GM19239 (cell line): Measurements from ENCODE around the gene PSMB1.
"Not testable (repeated sequence)": the region's sequence is repeated elsewhere in the genome, so short reads cannot be mapped to it uniquely, and the experiment has no call there.

Experiments
- DNase-seq: peaks from one replicate; pipeline ENCODE4 v3.0.0; 2011; ENCODE audit warnings: low spot score; ENCODE audit not compliant: insufficient read length
- FAIRE-seq: peaks from 2 replicates; lab custom pipeline; 2011; peaks lifted over from hg19 to GRCh38; lab: Jason Lieb, UNC

PSMB1 gene

GRCh38 chr6:170537329-170537728 lies 15.8 kb downstream of the PSMB1 start:
- no peak for DNase-seq
- no peak for FAIRE-seq

GRCh38 chr6:170536671-170537070 lies 16.4 kb downstream of the PSMB1 start:
- FAIRE-seq, result no peak
- DNase-seq, result no peak

- no peak for FAIRE-seq
- no peak for DNase-seq
These were observed 18.1 kb downstream of the PSMB1 start for GRCh38 chr6:170535004-170535403.

- no peak for DNase-seq
- no peak for FAIRE-seq
These were observed 19.3 kb downstream of the PSMB1 start for GRCh38 chr6:170533792-170534191.

GRCh38 chr6:170532867-170533488 lies 20.1 kb downstream of the PSMB1 start:
- DNase-seq (no peak), FAIRE-seq (no peak)

- DNase-seq, result peak; percentile 48
- peak; percentile 76 for FAIRE-seq
These were observed 23.2 kb downstream of the PSMB1 start for GRCh38 chr6:170529839-170530469.

GRCh38 chr6:170527995-170528394 lies 25.1 kb downstream of the PSMB1 start:
- not testable (repeated sequence) for FAIRE-seq, DNase-seq

- FAIRE-seq, result no peak
- no peak for DNase-seq
These were observed 27.3 kb downstream of the PSMB1 start for GRCh38 chr6:170525795-170526194.

- no peak for DNase-seq
- FAIRE-seq, result no peak
These were observed 29.0 kb downstream of the PSMB1 start for GRCh38 chr6:170524172-170524502.

GRCh38 chr6:170523256-170524171 lies 29.6 kb downstream of the PSMB1 start:
- no peak for DNase-seq
- FAIRE-seq, result peak; percentile 31

- DNase-seq, result no peak
- no peak for FAIRE-seq
These were observed 30.4 kb downstream of the PSMB1 start for GRCh38 chr6:170522565-170523183.

GRCh38 chr6:170516783-170517616 lies 36.1 kb downstream of the PSMB1 start:
- peak; percentile 81 for FAIRE-seq

GRCh38 chr6:170514908-170515307 lies 38.2 kb downstream of the PSMB1 start:
- DNase-seq (no peak), FAIRE-seq (no peak)

More at GRCh38 chr6:170516783-170517616, 36.1 kb downstream of the PSMB1 start:
- DNase-seq, result peak; percentile 32

- DNase-seq (no peak), FAIRE-seq (no peak)
These were observed 40.9 kb downstream of the PSMB1 start for GRCh38 chr6:170512249-170512648.

GRCh38 chr6:170510631-170511030 lies 42.5 kb downstream of the PSMB1 start:
- DNase-seq (no peak), FAIRE-seq (no peak)

GRCh38 chr6:170509723-170510018 lies 43.4 kb downstream of the PSMB1 start:
- FAIRE-seq, result no peak
- DNase-seq, result no peak

GRCh38 chr6:170508892-170509722 lies 44.0 kb downstream of the PSMB1 start:
- not testable (repeated sequence) for DNase-seq, FAIRE-seq

GRCh38 chr6:170508275-170508674 lies 44.8 kb downstream of the PSMB1 start:
- not testable (repeated sequence) for DNase-seq, FAIRE-seq

GRCh38 chr6:170507728-170508127 lies 45.4 kb downstream of the PSMB1 start:
- not testable (repeated sequence) for FAIRE-seq, DNase-seq
